Activated CD8-positive, alpha-beta memory T cell treated with anti-CD3 and anti-CD28 coated beads, Interleukin-2, amount 50 U/mL, for 1 hour (primary cell): ENCODE measurements around the gene DUSP2.

Experiments
- DNase-seq: peaks from one replicate; pipeline ENCODE4 v3.0.0-alpha.2; 2020; ENCODE audit errors: extremely low read depth

The DUSP2 gene

GRCh38 chr2:96131152-96131812, 14.0 kb downstream of the DUSP2 start:
- DNase-seq, result no peak

GRCh38 chr2:96130483-96130882, 14.8 kb downstream of the DUSP2 start:
- DNase-seq, result no peak

- DNase-seq, result no peak
Observed at GRCh38 chr2:96129528-96130120, 15.6 kb downstream of the DUSP2 start.

- DNase-seq, result no peak
Observed at GRCh38 chr2:96128456-96128855, 16.8 kb downstream of the DUSP2 start.

- DNase-seq, result no peak
Observed at GRCh38 chr2:96124406-96125265, 20.6 kb downstream of the DUSP2 start.

GRCh38 chr2:96123936-96124335, 21.3 kb downstream of the DUSP2 start:
- no peak for DNase-seq

GRCh38 chr2:96123290-96123689, 21.9 kb downstream of the DUSP2 start:
- DNase-seq, result no peak

GRCh38 chr2:96122391-96122790, 22.8 kb downstream of the DUSP2 start:
- DNase-seq, result no peak

- DNase-seq, result no peak
Observed at GRCh38 chr2:96121414-96121813, 23.8 kb downstream of the DUSP2 start.

GRCh38 chr2:96120991-96121390, 24.2 kb downstream of the DUSP2 start:
- no peak for DNase-seq

- no peak for DNase-seq
Observed at GRCh38 chr2:96120091-96120720, 25.0 kb downstream of the DUSP2 start.

GRCh38 chr2:96119389-96119751, 25.9 kb downstream of the DUSP2 start:
- no peak for DNase-seq

GRCh38 chr2:96118698-96119388, 26.4 kb downstream of the DUSP2 start:
- no peak for DNase-seq

- no peak for DNase-seq
Observed at GRCh38 chr2:96117701-96118588, 27.3 kb downstream of the DUSP2 start.

GRCh38 chr2:96116879-96117533, 28.2 kb downstream of the DUSP2 start:
- no peak for DNase-seq

- DNase-seq, result no peak
Observed at GRCh38 chr2:96116424-96116878, 28.8 kb downstream of the DUSP2 start, which contains the start of gene ADRA2B. Gene ADRA2B (minus strand): TSS chr2:96116571. CDS start chr2:96116149, 422 bp downstream.

- DNase-seq, result no peak
Observed at GRCh38 chr2:96115631-96116423, 29.4 kb downstream of the DUSP2 start.

GRCh38 chr2:96114903-96115581, 30.2 kb downstream of the DUSP2 start:
- DNase-seq, result no peak

GRCh38 chr2:96114546-96114902, 30.7 kb downstream of the DUSP2 start:
- DNase-seq, result no peak
